CD14-positive monocyte (primary cell): ENCODE data around the gene CCDC170. TPM values are rescaled to one million over a fixed set of nuclear protein-coding genes. Genes with fewer than 3 reads are reported as not detected.

Source experiments
- DNase-seq, 3 donors: peaks; one replicate each; pipeline ENCODE4 v3.0.0-alpha.2; 2011 to 2022
- H2AFZ ChIP-seq: 2 replicates; pipeline ENCODE4 v1.6.0; 2012; ENCODE audit warnings: mild to moderate bottlenecking, low read depth, low read length, inconsistent platforms; ENCODE audit not compliant: insufficient read depth, poor library complexity, severe bottlenecking
- H3K27ac ChIP-seq, 2 donors: 1 replicate in 1 of 2; 2 replicates in 1 of 2; pipeline ENCODE4 v1.5.1; 2012 to 2013; ENCODE audit warnings: low read length in 2 of 2, control low read depth in 1 of 2, inconsistent platforms in 1 of 2, low read depth in 1 of 2, mild to moderate bottlenecking in 1 of 2
- H3K27me3 ChIP-seq, 2 donors: one replicate each; pipeline versions ENCODE4 v1.6.0 to v1.6.1; 2011 to 2013; ENCODE audit warnings: low read length in 2 of 2; ENCODE audit not compliant: control insufficient read depth in 2 of 2, insufficient read depth in 2 of 2
- H3K36me3 ChIP-seq, 2 donors: replicated peaks in 1 of 2; 1 replicate in 1 of 2; 2 replicates in 1 of 2; pipeline versions ENCODE4 v1.5.1 to v1.6.1; 2012 to 2013; ENCODE audit warnings: low read length in 2 of 2, control low read depth in 1 of 2, inconsistent platforms in 1 of 2, mild to moderate bottlenecking in 1 of 2; ENCODE audit not compliant: insufficient read depth in 2 of 2, control insufficient read depth in 1 of 2
- H3K4me1 ChIP-seq, 2 donors: 1 replicate in 1 of 2; 2 replicates in 1 of 2; pipeline versions ENCODE4 v1.5.1 to v1.6.1; 2012 to 2013; ENCODE audit warnings: low read length in 2 of 2, control low read depth in 1 of 2, inconsistent platforms in 1 of 2, mild to moderate bottlenecking in 1 of 2, moderate library complexity in 1 of 2; ENCODE audit not compliant: insufficient read depth in 2 of 2, control insufficient read depth in 1 of 2
- H3K4me2 ChIP-seq: replicated peaks from 2 replicates; pipeline ENCODE3; 2012; ENCODE audit warnings: low read length, moderate library complexity, mild to moderate bottlenecking; ENCODE audit not compliant: poor library complexity, severe bottlenecking; ENCODE audit errors: extremely low read depth
- H3K4me3 ChIP-seq, 3 experiments: fragments of 200-600 bp in 1 of 3; sonication (generic) in 1 of 3; replicated peaks in 1 of 3; 1 replicate in 2 of 3; 2 replicates in 1 of 3; pipeline ENCODE4 v1.5.1; 2011 to 2013; ENCODE audit warnings: low read length in 3 of 3, mild to moderate bottlenecking in 3 of 3, control low read depth in 2 of 3, low read depth in 2 of 3, inconsistent platforms in 1 of 3, moderate library complexity in 1 of 3
- H3K79me2 ChIP-seq: 2 replicates; pipeline ENCODE4 v1.6.0; 2012; ENCODE audit warnings: mild to moderate bottlenecking, control low read depth, inconsistent platforms, low read length, moderate library complexity; ENCODE audit not compliant: insufficient read depth
- H3K9ac ChIP-seq: 2 replicates; pipeline ENCODE4 v1.6.0; 2017; ENCODE audit warnings: low read length, mild to moderate bottlenecking; ENCODE audit not compliant: insufficient read depth, poor library complexity, severe bottlenecking
- H3K9me3 ChIP-seq, 2 donors: replicated peaks in 1 of 2; 1 replicate in 1 of 2; 2 replicates in 1 of 2; pipeline versions ENCODE4 v1.5.1 to v1.6.1; 2012 to 2013; ENCODE audit warnings: low read length in 2 of 2, control low read depth in 1 of 2; ENCODE audit not compliant: control insufficient read depth in 1 of 2, insufficient read depth in 1 of 2
- H4K20me1 ChIP-seq: 2 replicates; pipeline ENCODE4 v1.6.0; 2012; ENCODE audit warnings: mild to moderate bottlenecking, low read length, control low read depth, moderate library complexity; ENCODE audit not compliant: insufficient read depth
- H3K27ac Mint-ChIP-seq, 7 donors: one replicate each; pipeline ENCODE4 v1.8.0; 2020; ENCODE audit warnings: mild to moderate bottlenecking in 7 of 7, mixed read lengths in 7 of 7, moderate library complexity in 6 of 7, inconsistent platforms in 2 of 7
- H3K27me3 Mint-ChIP-seq, 3 donors: one replicate each; pipeline ENCODE4 v1.8.0; 2021 to 2022; ENCODE audit warnings: low read depth in 3 of 3, mild to moderate bottlenecking in 3 of 3, mixed read lengths in 3 of 3, moderate library complexity in 3 of 3, inconsistent platforms in 1 of 3
- H3K36me3 Mint-ChIP-seq, 2 donors: one replicate each; pipeline ENCODE4 v1.8.0; 2020; ENCODE audit warnings: mixed read lengths in 2 of 2, inconsistent platforms in 1 of 2, mild to moderate bottlenecking in 1 of 2
- H3K4me1 Mint-ChIP-seq: one replicate; pipeline ENCODE4 v1.8.0; 2020; ENCODE audit warnings: mild to moderate bottlenecking, mixed read lengths
- H3K4me3 Mint-ChIP-seq, 2 donors: one replicate each; pipeline ENCODE4 v1.8.0; 2020; ENCODE audit warnings: mild to moderate bottlenecking in 2 of 2, mixed read lengths in 2 of 2, moderate library complexity in 1 of 2
- H3K9me3 Mint-ChIP-seq, 7 donors: one replicate each; pipeline ENCODE4 v1.8.0; 2020 to 2022; ENCODE audit warnings: mixed read lengths in 7 of 7, mild to moderate bottlenecking in 6 of 7, moderate library complexity in 6 of 7, inconsistent platforms in 2 of 7
- CTCF ChIP-seq: fragments of 200-600 bp; IDR thresholded peaks from one replicate; pipeline ENCODE4 v1.8.0; 2022; ENCODE audit warnings: antibody characterized with exemption, mild to moderate bottlenecking
- WGBS: methylation state at CpG from one replicate; pipeline ENCODE4 v1.1.5; 2013; ENCODE audit warnings: missing lambda C conversion rate; ENCODE audit not compliant: insufficient coverage; 5-methylcytosine and 5-hydroxymethylcytosine counted together
- intact Hi-C, 2 donors: fragments of 100-400 bp; cut with micrococcal nuclease; formaldehyde crosslinking; loops; one replicate each; pipeline versions ENCODE4 v1.15.0 to v1.15.1; 2023
- polyA plus RNA-seq, 3 donors: library from polyadenylated mRNA; depleted of rRNA in 1 of 3; unstranded in 2 of 3; stranded (reverse) in 1 of 3; fragments of 300-500 nt in 2 of 3; fragments of >200 nt in 1 of 3; fragmentation: Illumina TruSeq in 2 of 3; gene quantifications; 1 replicate in 2 of 3; 2 replicates in 1 of 3; pipeline ENCODE4 v1.2.3, GENCODE V29; 2012 to 2021

CCDC170 gene
- polyA plus RNA-seq, 3 donors = 4.2 to 7.0 (median 6.3) TPM

- H3K4me1 Mint-ChIP-seq = peaks cover 3% of the 10 kb centered on the region
- H3K27me3 Mint-ChIP-seq = no peaks in the 10 kb centered on the region
- peaks cover 14 to 15% of the 10 kb centered on the region in 2 donors for H3K36me3 Mint-ChIP-seq
- Histone ChIP-seq H4K20me1 (no peaks in the 10 kb centered on the region), H3K4me2 (no peak overlapping the region), H2AFZ (no peak overlapping the region), H3K36me3 (peaks cover 0 to 5% of the 10 kb centered on the region in 2 donors), H3K27ac (no peak overlapping the region), H3K4me1 (no peaks in the 10 kb centered on the region), H3K27me3 (no peaks in the 10 kb centered on the region), H3K9ac (no peak overlapping the region), H3K9me3 (no peaks in the 10 kb centered on the region), H3K79me2 (no peaks in the 10 kb centered on the region), H3K4me3 (no peak overlapping the region)
- no peak for TF ChIP-seq CTCF
- intact Hi-C loops = no loop called here
- no peak overlapping the region for H3K4me3 Mint-ChIP-seq
- peaks cover 0 to 17% (median 2%) of the 10 kb centered on the region in 7 donors for H3K9me3 Mint-ChIP-seq
- no peak overlapping the region for H3K27ac Mint-ChIP-seq
- DNase-seq = no peak
- no CpG with 5 or more reads among the region's 4 CpGs for WGBS
Measured at GRCh38 chr6:151618717-151619116, 124.9 kb downstream of the CCDC170 start.

- peaks cover 3% of the 10 kb centered on the region for H3K4me1 Mint-ChIP-seq
- Histone ChIP-seq H3K9me3 (no peaks in the 10 kb centered on the region), H3K4me1 (no peaks in the 10 kb centered on the region), H3K4me2 (no peak overlapping the region), H3K27me3 (no peaks in the 10 kb centered on the region), H3K9ac (no peak overlapping the region), H3K36me3 (peaks cover 0 to 5% of the 10 kb centered on the region in 2 donors), H3K4me3 (no peak overlapping the region), H2AFZ (no peak overlapping the region), H3K27ac (no peak overlapping the region), H3K79me2 (no peaks in the 10 kb centered on the region), H4K20me1 (no peaks in the 10 kb centered on the region)
- H3K36me3 Mint-ChIP-seq = peaks cover 14 to 15% of the 10 kb centered on the region in 2 donors
- no peak overlapping the region for H3K4me3 Mint-ChIP-seq
- no peak for DNase-seq
- peaks cover 0 to 17% (median 2%) of the 10 kb centered on the region in 7 donors for H3K9me3 Mint-ChIP-seq
- TF ChIP-seq CTCF = no peak
- intact Hi-C loops = no loop called here
- WGBS = 100% methylated on average over 1 of the region's 4 CpGs
- no peaks in the 10 kb centered on the region for H3K27me3 Mint-ChIP-seq
- no peak overlapping the region for H3K27ac Mint-ChIP-seq
Measured at GRCh38 chr6:151620179-151620578, 126.4 kb downstream of the CCDC170 start.
